Measurements from ENCODE around the gene PFKP.
A peak's percentile ranks its signal among the peaks of the same experiment; 100 is the strongest.

The PFKP gene

DNA sequence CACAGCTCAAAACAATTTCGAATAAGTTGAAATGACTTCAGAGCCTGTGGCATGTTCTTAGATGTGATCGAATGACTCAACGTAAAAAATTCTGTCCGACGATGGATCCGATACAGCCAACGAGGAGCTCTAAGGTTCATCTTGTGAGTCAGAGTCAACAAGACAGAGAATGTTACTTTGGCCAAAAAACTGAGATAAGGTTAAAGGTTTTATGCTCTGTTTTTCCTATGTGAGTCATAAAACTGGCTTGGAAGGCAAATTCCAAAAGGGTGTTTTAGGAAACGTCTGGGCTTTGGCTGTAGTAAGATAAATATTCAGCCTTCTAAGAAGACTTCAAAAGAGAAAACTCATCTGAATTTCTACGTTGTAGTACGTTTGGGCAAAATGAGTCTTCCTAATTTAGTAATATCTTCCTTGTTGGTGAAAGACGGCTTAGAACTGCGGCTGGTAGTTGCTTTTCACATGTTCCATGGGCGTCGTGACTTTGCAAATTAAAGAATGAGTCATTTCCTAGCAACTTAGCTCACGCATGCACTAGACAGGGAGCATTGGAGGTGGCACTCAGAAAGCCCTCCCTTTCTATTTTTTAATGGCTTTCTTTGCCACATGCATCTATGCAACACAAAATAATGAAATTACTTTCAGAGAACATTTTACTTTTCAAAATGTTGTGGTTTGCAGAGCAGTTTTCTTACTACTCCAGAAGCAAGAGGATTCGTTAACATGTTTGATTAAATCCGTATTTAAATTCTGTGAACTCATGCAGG lies 28.2 kb downstream of the PFKP start:
- H3K9me3 ChIP-seq (ENCODE audit: control insufficient read depth, insufficient read depth, low read depth, low read length), result no peaks in the 10 kb centered on the region
- H3K4me1 ChIP-seq (ENCODE audit: control insufficient read depth, insufficient read depth, low read length), result peaks cover 13% of the 10 kb centered on the region
- CTCF ChIA-PET, result interaction anchor here (0.5 to 1.0 kb wide), 5 partner anchors 23 to 1719 kb away, joined by 3 to 8 read pairs (median 4); no protein-coding TSS in a partner anchor
- peak overlapping the region; percentile 10; the same call in 1 of the 2 replicates for H3K4me3 ChIP-seq (ENCODE audit: low read depth, low read length)
- POLR2A ChIA-PET, result interaction anchor here (1.2 to 2.0 kb wide), 4 partner anchors 14 to 77 kb away, joined by 5 to 8 read pairs (median 6); partner anchors contain the start of gene PITRM1
- peaks cover 10 to 29% of the 10 kb centered on the region in 2 experiments; a peak in 2 of 3 replicates for H3K36me3 ChIP-seq (ENCODE audit: control insufficient read depth in 2 of 2, insufficient read depth in 1 of 2, low read length in 2 of 2)
- H3K27ac ChIP-seq (ENCODE audit: extremely low read depth, low read depth, low read length), result peak overlapping the region; percentile 42
- TF ChIP-seq, protein P1, sequence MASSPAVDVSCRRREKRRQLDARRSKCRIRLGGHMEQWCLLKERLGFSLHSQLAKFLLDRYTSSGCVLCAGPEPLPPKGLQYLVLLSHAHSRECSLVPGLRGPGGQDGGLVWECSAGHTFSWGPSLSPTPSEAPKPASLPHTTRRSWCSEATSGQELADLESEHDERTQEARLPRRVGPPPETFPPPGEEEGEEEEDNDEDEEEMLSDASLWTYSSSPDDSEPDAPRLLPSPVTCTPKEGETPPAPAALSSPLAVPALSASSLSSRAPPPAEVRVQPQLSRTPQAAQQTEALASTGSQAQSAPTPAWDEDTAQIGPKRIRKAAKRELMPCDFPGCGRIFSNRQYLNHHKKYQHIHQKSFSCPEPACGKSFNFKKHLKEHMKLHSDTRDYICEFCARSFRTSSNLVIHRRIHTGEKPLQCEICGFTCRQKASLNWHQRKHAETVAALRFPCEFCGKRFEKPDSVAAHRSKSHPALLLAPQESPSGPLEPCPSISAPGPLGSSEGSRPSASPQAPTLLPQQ (tag by site-specific recombination; IDR thresholded peaks at IDR 0.05), result 0 out of 2 replicates have a peak, but pooled peaks have one; percentile 18
- TF ChIP-seq, protein P2, sequence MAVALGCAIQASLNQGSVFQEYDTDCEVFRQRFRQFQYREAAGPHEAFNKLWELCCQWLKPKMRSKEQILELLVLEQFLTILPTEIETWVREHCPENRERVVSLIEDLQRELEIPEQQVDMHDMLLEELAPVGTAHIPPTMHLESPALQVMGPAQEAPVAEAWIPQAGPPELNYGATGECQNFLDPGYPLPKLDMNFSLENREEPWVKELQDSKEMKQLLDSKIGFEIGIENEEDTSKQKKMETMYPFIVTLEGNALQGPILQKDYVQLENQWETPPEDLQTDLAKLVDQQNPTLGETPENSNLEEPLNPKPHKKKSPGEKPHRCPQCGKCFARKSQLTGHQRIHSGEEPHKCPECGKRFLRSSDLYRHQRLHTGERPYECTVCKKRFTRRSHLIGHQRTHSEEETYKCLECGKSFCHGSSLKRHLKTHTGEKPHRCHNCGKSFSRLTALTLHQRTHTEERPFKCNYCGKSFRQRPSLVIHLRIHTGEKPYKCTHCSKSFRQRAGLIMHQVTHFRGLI (tag by site-specific recombination; IDR thresholded peaks at IDR 0.05), result peak; percentile 54; the same call in 1 of the 2 replicates
- TF ChIP-seq, protein P3, sequence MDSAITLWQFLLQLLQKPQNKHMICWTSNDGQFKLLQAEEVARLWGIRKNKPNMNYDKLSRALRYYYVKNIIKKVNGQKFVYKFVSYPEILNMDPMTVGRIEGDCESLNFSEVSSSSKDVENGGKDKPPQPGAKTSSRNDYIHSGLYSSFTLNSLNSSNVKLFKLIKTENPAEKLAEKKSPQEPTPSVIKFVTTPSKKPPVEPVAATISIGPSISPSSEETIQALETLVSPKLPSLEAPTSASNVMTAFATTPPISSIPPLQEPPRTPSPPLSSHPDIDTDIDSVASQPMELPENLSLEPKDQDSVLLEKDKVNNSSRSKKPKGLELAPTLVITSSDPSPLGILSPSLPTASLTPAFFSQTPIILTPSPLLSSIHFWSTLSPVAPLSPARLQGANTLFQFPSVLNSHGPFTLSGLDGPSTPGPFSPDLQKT (IDR thresholded peaks at IDR 0.05; ENCODE audit: borderline replicate concordance, low read depth, low read length), result no peak
- TF ChIP-seq ZNF184 (tag by site-specific recombination; IDR thresholded peaks at IDR 0.05), result no peak; the same call in 1 of the 2 replicates
- peak; percentile 46; the same call in 1 of the 2 replicates for TF ChIP-seq KLF10 (tag by site-specific recombination; IDR thresholded peaks at IDR 0.05)
- TF ChIP-seq SP7 (tag by site-specific recombination; IDR thresholded peaks at IDR 0.05), result peak; percentile 70; the same call in 1 of the 2 replicates
- TF ChIP-seq ZNF24 (tag by site-specific recombination; IDR thresholded peaks at IDR 0.05), result 0 out of 2 replicates have a peak, but pooled peaks have one; percentile 28
- peak; percentile 66 for TF ChIP-seq ZNF600 (tag by site-specific recombination; IDR thresholded peaks at IDR 0.05)
- TF ChIP-seq ZNF391 (tag by site-specific recombination; IDR thresholded peaks at IDR 0.05; ENCODE audit: borderline replicate concordance, low read depth), result no peak
- TF ChIP-seq ZNF776 (tag by site-specific recombination; IDR thresholded peaks at IDR 0.05; ENCODE audit: borderline replicate concordance), result no peak
- TF ChIP-seq IKZF3 (tag by site-specific recombination; IDR thresholded peaks at IDR 0.05), result peak; percentile 10; the same call in 1 of the 2 replicates
- no peak for TF ChIP-seq BCL11A (tag by site-specific recombination; IDR thresholded peaks at IDR 0.05; ENCODE audit: low read depth)
- peak; percentile 76; the same call in 1 of the 2 replicates for TF ChIP-seq ZEB2 (tag by site-specific recombination; IDR thresholded peaks at IDR 0.05)
- TF ChIP-seq, protein P4, sequence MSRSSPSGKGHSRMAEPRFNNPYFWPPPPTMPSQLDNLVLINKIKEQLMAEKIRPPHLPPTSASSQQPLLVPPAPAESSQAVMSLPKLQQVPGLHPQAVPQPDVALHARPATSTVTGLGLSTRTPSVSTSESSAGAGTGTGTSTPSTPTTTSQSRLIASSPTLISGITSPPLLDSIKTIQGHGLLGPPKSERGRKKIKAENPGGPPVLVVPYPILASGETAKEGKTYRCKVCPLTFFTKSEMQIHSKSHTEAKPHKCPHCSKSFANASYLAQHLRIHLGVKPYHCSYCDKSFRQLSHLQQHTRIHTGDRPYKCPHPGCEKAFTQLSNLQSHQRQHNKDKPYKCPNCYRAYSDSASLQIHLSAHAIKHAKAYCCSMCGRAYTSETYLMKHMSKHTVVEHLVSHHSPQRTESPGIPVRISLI (tag by site-specific recombination; IDR thresholded peaks at IDR 0.05), result 0 out of 2 replicates have a peak, but pooled peaks have one; percentile 48
- TF ChIP-seq GFI1B (tag by site-specific recombination; IDR thresholded peaks at IDR 0.05), result no peak
- TF ChIP-seq KLF8 (tag by site-specific recombination; IDR thresholded peaks at IDR 0.05), result peak; percentile 69; the same call in 1 of the 2 replicates
- TF ChIP-seq ZNF624 (tag by site-specific recombination; IDR thresholded peaks at IDR 0.05), result no peak
- no peak for TF ChIP-seq MYNN (tag by site-specific recombination; IDR thresholded peaks at IDR 0.05; ENCODE audit: borderline replicate concordance)
- TF ChIP-seq, protein P5, sequence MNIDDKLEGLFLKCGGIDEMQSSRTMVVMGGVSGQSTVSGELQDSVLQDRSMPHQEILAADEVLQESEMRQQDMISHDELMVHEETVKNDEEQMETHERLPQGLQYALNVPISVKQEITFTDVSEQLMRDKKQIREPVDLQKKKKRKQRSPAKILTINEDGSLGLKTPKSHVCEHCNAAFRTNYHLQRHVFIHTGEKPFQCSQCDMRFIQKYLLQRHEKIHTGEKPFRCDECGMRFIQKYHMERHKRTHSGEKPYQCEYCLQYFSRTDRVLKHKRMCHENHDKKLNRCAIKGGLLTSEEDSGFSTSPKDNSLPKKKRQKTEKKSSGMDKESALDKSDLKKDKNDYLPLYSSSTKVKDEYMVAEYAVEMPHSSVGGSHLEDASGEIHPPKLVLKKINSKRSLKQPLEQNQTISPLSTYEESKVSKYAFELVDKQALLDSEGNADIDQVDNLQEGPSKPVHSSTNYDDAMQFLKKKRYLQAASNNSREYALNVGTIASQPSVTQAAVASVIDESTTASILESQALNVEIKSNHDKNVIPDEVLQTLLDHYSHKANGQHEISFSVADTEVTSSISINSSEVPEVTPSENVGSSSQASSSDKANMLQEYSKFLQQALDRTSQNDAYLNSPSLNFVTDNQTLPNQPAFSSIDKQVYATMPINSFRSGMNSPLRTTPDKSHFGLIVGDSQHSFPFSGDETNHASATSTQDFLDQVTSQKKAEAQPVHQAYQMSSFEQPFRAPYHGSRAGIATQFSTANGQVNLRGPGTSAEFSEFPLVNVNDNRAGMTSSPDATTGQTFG (tag by site-specific recombination; IDR thresholded peaks at IDR 0.05; ENCODE audit: borderline replicate concordance), result no peak
- TF ChIP-seq ZNF791 (tag by site-specific recombination; IDR thresholded peaks at IDR 0.05), result no peak
- TF ChIP-seq ZNF561 (tag by site-specific recombination; IDR thresholded peaks at IDR 0.05; ENCODE audit: borderline replicate concordance), result no peak
- TF ChIP-seq, protein P6, sequence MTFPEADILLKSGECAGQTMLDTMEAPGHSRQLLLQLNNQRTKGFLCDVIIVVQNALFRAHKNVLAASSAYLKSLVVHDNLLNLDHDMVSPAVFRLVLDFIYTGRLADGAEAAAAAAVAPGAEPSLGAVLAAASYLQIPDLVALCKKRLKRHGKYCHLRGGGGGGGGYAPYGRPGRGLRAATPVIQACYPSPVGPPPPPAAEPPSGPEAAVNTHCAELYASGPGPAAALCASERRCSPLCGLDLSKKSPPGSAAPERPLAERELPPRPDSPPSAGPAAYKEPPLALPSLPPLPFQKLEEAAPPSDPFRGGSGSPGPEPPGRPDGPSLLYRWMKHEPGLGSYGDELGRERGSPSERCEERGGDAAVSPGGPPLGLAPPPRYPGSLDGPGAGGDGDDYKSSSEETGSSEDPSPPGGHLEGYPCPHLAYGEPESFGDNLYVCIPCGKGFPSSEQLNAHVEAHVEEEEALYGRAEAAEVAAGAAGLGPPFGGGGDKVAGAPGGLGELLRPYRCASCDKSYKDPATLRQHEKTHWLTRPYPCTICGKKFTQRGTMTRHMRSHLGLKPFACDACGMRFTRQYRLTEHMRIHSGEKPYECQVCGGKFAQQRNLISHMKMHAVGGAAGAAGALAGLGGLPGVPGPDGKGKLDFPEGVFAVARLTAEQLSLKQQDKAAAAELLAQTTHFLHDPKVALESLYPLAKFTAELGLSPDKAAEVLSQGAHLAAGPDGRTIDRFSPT (tag by site-specific recombination; IDR thresholded peaks at IDR 0.05), result peak; percentile 61
- TF ChIP-seq, protein P7, sequence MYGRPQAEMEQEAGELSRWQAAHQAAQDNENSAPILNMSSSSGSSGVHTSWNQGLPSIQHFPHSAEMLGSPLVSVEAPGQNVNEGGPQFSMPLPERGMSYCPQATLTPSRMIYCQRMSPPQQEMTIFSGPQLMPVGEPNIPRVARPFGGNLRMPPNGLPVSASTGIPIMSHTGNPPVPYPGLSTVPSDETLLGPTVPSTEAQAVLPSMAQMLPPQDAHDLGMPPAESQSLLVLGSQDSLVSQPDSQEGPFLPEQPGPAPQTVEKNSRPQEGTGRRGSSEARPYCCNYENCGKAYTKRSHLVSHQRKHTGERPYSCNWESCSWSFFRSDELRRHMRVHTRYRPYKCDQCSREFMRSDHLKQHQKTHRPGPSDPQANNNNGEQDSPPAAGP (tag by site-specific recombination; IDR thresholded peaks at IDR 0.05), result 0 out of 2 replicates have a peak, but pooled peaks have one; percentile 25
- no peak for TF ChIP-seq ZNF747 (tag by site-specific recombination; IDR thresholded peaks at IDR 0.05)
- TF ChIP-seq ZNF302 (tag by site-specific recombination; IDR thresholded peaks at IDR 0.05; ENCODE audit: low read depth), result no peak

Measured in HEK293 (cell line).